IMR-90 (cell line): ENCODE data around the gene GNG7. TPM values are rescaled to one million over a fixed set of nuclear protein-coding genes. Genes with fewer than 3 reads are reported as not detected.

Source experiments
- ATAC-seq: fragments of 200-7000 bp; cut with Tn5 transposase; 2 replicates; pipeline ENCODE4 v1.9.1; 2020; ENCODE audit warnings: low read depth, mild to moderate bottlenecking, moderate library complexity
- BruUV-seq: library from RNA; stranded (reverse); fragments of 400-500 nt; replicated peaks from 2 replicates; lab custom pipeline; 2021; lab: Mats Ljungman, UMichigan
- CTCF ChIA-PET: fragments of 300-600 bp; formaldehyde crosslinking; extraction: SDS; loops from one replicate; lab custom pipeline; 2021; ENCODE audit warnings: antibody characterized with exemption; lab: Yijun Ruan, JAX
- POLR2A ChIA-PET: fragments of 300-600 bp; sonication (Branson Sonifier 250); formaldehyde crosslinking; loops from one replicate; lab custom pipeline; 2022; ENCODE audit warnings: antibody characterized with exemption; ENCODE audit not compliant: unreplicated experiment; lab: Charles Lee
- DNase-seq: peaks from one replicate; pipeline ENCODE4 v3.0.0; 2013
- H2AFZ ChIP-seq: replicated peaks from 2 replicates; pipeline ENCODE3; 2013; ENCODE audit warnings: low read length, mild to moderate bottlenecking; ENCODE audit not compliant: poor library complexity
- H2AK5ac ChIP-seq: 2 replicates; pipeline ENCODE4 v1.6.1; 2013; ENCODE audit warnings: low read depth, low read length, inconsistent platforms
- H2AK9ac ChIP-seq: replicated peaks from 2 replicates; pipeline ENCODE3; 2013; ENCODE audit warnings: mild to moderate bottlenecking, low read depth, low read length, moderate library complexity; ENCODE audit not compliant: poor library complexity
- H2BK120ac ChIP-seq: 2 replicates; pipeline ENCODE4 v1.6.1; 2013; ENCODE audit warnings: low read depth, low read length, inconsistent platforms
- H2BK15ac ChIP-seq: 3 replicates; pipeline ENCODE4 v1.6.1; 2013; ENCODE audit warnings: low read depth, low read length, inconsistent platforms
- H2BK20ac ChIP-seq: 2 replicates; pipeline ENCODE4 v1.6.1; 2013; ENCODE audit warnings: low read depth, mild to moderate bottlenecking, inconsistent platforms, low read length, moderate library complexity
- H2BK5ac ChIP-seq: 2 replicates; pipeline ENCODE4 v1.6.1; 2013; ENCODE audit warnings: mild to moderate bottlenecking, low read depth, low read length, inconsistent platforms; ENCODE audit not compliant: poor library complexity, severe bottlenecking
- H3K14ac ChIP-seq: replicated peaks from 2 replicates; pipeline ENCODE4 v1.6.1; 2013; ENCODE audit warnings: low read depth, low read length, inconsistent platforms
- H3K18ac ChIP-seq: 2 replicates; pipeline ENCODE4 v1.6.1; 2013; ENCODE audit warnings: low read depth, low read length, control low read depth
- H3K23ac ChIP-seq: 2 replicates; pipeline ENCODE4 v1.6.1; 2013; ENCODE audit warnings: low read depth, low read length, inconsistent platforms
- H3K27ac ChIP-seq: 2 replicates; pipeline ENCODE4 v1.5.1; 2013; ENCODE audit warnings: mild to moderate bottlenecking, control low read depth, low read length; ENCODE audit not compliant: insufficient read depth
- H3K27me3 ChIP-seq: 2 replicates; pipeline ENCODE4 v1.6.1; 2013; ENCODE audit warnings: low read length; ENCODE audit not compliant: control insufficient read depth, insufficient read depth
- H3K36me3 ChIP-seq: 2 replicates; pipeline ENCODE4 v1.6.1; 2013; ENCODE audit warnings: low read length, mixed read lengths; ENCODE audit not compliant: control insufficient read depth, insufficient read depth
- H3K4ac ChIP-seq: 2 replicates; pipeline ENCODE4 v1.6.1; 2013; ENCODE audit warnings: low read depth, low read length, inconsistent platforms
- H3K4me1 ChIP-seq: 2 replicates; pipeline ENCODE4 v1.6.1; 2013; ENCODE audit warnings: low read length, mixed read lengths; ENCODE audit not compliant: control insufficient read depth, insufficient read depth
- H3K4me2 ChIP-seq: 2 replicates; pipeline ENCODE4 v1.6.1; 2013; ENCODE audit warnings: low read depth, mild to moderate bottlenecking, control low read depth, low read length, moderate library complexity
- H3K4me3 ChIP-seq: 2 replicates; pipeline ENCODE4 v1.5.1; 2013; ENCODE audit warnings: low read depth, mild to moderate bottlenecking, control low read depth, low read length, moderate library complexity; ENCODE audit not compliant: insufficient read depth
- H3K56ac ChIP-seq: 2 replicates; pipeline ENCODE4 v1.6.1; 2013; ENCODE audit warnings: low read length, inconsistent platforms; ENCODE audit not compliant: insufficient read depth; ENCODE audit errors: extremely low read depth
- H3K79me1 ChIP-seq, 2 experiments: 2 replicates each; pipeline ENCODE4 v1.6.1; 2013; ENCODE audit warnings: low read length in 2 of 2, inconsistent platforms in 1 of 2, low read depth in 1 of 2
- H3K9ac ChIP-seq: 2 replicates; pipeline ENCODE4 v1.6.1; 2013; ENCODE audit warnings: low read depth, low read length, control low read depth
- H3K9me1 ChIP-seq: 2 replicates; pipeline ENCODE4 v1.6.1; 2013; ENCODE audit warnings: low read length, inconsistent platforms; ENCODE audit not compliant: insufficient read depth
- H3K9me3 ChIP-seq: 2 replicates; pipeline ENCODE4 v1.6.1; 2013; ENCODE audit warnings: low read length; ENCODE audit not compliant: control insufficient read depth, insufficient read depth
- H4K20me1 ChIP-seq: 2 replicates; pipeline ENCODE4 v1.6.1; 2013; ENCODE audit warnings: low read length, inconsistent platforms; ENCODE audit not compliant: insufficient read depth
- H4K5ac ChIP-seq: 2 replicates; pipeline ENCODE4 v1.6.1; 2013; ENCODE audit warnings: mild to moderate bottlenecking, low read depth, low read length, control low read depth
- H4K8ac ChIP-seq, 2 experiments: 2 replicates each; pipeline ENCODE4 v1.6.1; 2013; ENCODE audit warnings: low read depth in 2 of 2, low read length in 2 of 2, control low read depth in 1 of 2, inconsistent platforms in 1 of 2
- H4K91ac ChIP-seq: 2 replicates; pipeline ENCODE4 v1.6.1; 2013; ENCODE audit warnings: low read depth, low read length, inconsistent platforms; ENCODE audit not compliant: insufficient read depth
- BHLHE40 ChIP-seq: fragments of 150-350 bp; IDR thresholded peaks from 2 replicates; pipeline ENCODE4 v1.6.1; 2016; ENCODE audit warnings: mild to moderate bottlenecking, low read depth, low read length
- CEBPB ChIP-seq: IDR thresholded peaks from 2 replicates; pipeline ENCODE4 v1.6.1; 2012; ENCODE audit warnings: low read depth, low read length, improper control_type of control experiment
- CHD1 ChIP-seq: IDR thresholded peaks from 2 replicates; pipeline ENCODE4 v1.6.1; 2012; ENCODE audit warnings: low read depth, low read length, improper control_type of control experiment
- CTCF ChIP-seq: conservative IDR thresholded peaks from 2 replicates; pipeline ENCODE4 v1.5.1; 2012; ENCODE audit warnings: mild to moderate bottlenecking, low read depth, low read length, improper control_type of control experiment
- ELK1 ChIP-seq: fragments of 150-350 bp; IDR thresholded peaks from 2 replicates; pipeline ENCODE4 v1.6.1; 2016; ENCODE audit warnings: low read depth, mild to moderate bottlenecking, low read length, moderate library complexity, borderline replicate concordance
- FOS ChIP-seq: fragments of 150-350 bp; IDR thresholded peaks from 2 replicates; pipeline ENCODE4 v1.6.1; 2016; ENCODE audit warnings: low read depth, low read length
- MAFK ChIP-seq: IDR thresholded peaks from 2 replicates; pipeline ENCODE4 v1.6.1; 2012; ENCODE audit warnings: low read depth, low read length, improper control_type of control experiment
- MAZ ChIP-seq: IDR thresholded peaks from 2 replicates; pipeline ENCODE4 v1.6.1; 2012; ENCODE audit warnings: low read depth, mild to moderate bottlenecking, low read length, improper control_type of control experiment, moderate library complexity, borderline replicate concordance
- MXI1 ChIP-seq: IDR thresholded peaks from 2 replicates; pipeline ENCODE4 v1.6.1; 2012; ENCODE audit warnings: low read depth, mild to moderate bottlenecking, low read length, moderate library complexity, borderline replicate concordance
- NFE2L2 ChIP-seq: fragments of 150-350 bp; IDR thresholded peaks from 2 replicates; pipeline ENCODE4 v1.6.1; 2016; ENCODE audit warnings: low read depth, mild to moderate bottlenecking, low read length
- POLR2A ChIP-seq: IDR thresholded peaks from 2 replicates; pipeline ENCODE4 v1.6.1; 2012; ENCODE audit warnings: mild to moderate bottlenecking, low read depth, low read length
- RAD21 ChIP-seq: IDR thresholded peaks from 2 replicates; pipeline ENCODE4 v1.6.1; 2012; ENCODE audit warnings: low read length, improper control_type of control experiment
- RCOR1 ChIP-seq: IDR thresholded peaks from 2 replicates; pipeline ENCODE4 v1.6.1; 2012; ENCODE audit warnings: mild to moderate bottlenecking, low read length, improper control_type of control experiment; ENCODE audit not compliant: insufficient replicate concordance
- RFX5 ChIP-seq: IDR thresholded peaks from 2 replicates; pipeline ENCODE4 v1.8.0; 2012; ENCODE audit warnings: low read depth, mild to moderate bottlenecking, low read length, moderate library complexity
- SMC3 ChIP-seq: fragments of 150-350 bp; IDR thresholded peaks from 2 replicates; pipeline ENCODE4 v1.6.1; 2016; ENCODE audit warnings: low read depth, mild to moderate bottlenecking, antibody characterized with exemption, low read length, moderate library complexity
- USF2 ChIP-seq: fragments of 150-350 bp; IDR thresholded peaks from 2 replicates; pipeline ENCODE4 v1.6.1; 2017; ENCODE audit warnings: mild to moderate bottlenecking, antibody characterized with exemption, low read length, low read depth
- WGBS, 2 experiments: methylation state at CpG; one replicate each; pipeline versions ENCODE4 v1.1.5 to v1.1.7; 2013; ENCODE audit warnings: missing lambda C conversion rate in 2 of 2; ENCODE audit not compliant: insufficient read length in 1 of 2; ENCODE audit errors: extremely low coverage in 2 of 2; 5-methylcytosine and 5-hydroxymethylcytosine counted together
- dilution Hi-C: fragments of 300-500 bp; cut with HindIII; formaldehyde crosslinking; loops from one replicate; pipeline ENCODE4 v1.14.3; 2018; ENCODE audit warnings: low sequenced_read_pairs; ENCODE audit not compliant: unreplicated experiment
- in situ Hi-C: fragments of 300-500 bp; cut with MboI; formaldehyde crosslinking; loops from 3 replicates; pipeline ENCODE4 v1.14.3; 2019; ENCODE audit warnings: low sequenced_read_pairs, inconsistent platforms, mixed read lengths
- intact Hi-C: fragments of 100-400 bp; cut with micrococcal nuclease; formaldehyde crosslinking; loops from 2 replicates; pipeline ENCODE4 v1.10.0; 2022
- polyA plus RNA-seq, 3 experiments: library from polyadenylated mRNA; depleted of rRNA; stranded (reverse); fragments of >200 nt; gene quantifications; 2 replicates each; pipeline ENCODE4 v1.2.3, GENCODE V29; 2012; ENCODE audit warnings: low replicate concordance in 1 of 3
- total RNA-seq: library from RNA; depleted of rRNA; stranded (reverse); fragments of >200 nt; gene quantifications from 2 replicates; pipeline ENCODE4 v1.2.3, GENCODE V29; 2012

GNG7 gene
- total and polyA plus RNA-seq, 2 of the 4 experiments (the other 2 are of a cell fraction), result under 0.01 to 0.21 TPM

DNA sequence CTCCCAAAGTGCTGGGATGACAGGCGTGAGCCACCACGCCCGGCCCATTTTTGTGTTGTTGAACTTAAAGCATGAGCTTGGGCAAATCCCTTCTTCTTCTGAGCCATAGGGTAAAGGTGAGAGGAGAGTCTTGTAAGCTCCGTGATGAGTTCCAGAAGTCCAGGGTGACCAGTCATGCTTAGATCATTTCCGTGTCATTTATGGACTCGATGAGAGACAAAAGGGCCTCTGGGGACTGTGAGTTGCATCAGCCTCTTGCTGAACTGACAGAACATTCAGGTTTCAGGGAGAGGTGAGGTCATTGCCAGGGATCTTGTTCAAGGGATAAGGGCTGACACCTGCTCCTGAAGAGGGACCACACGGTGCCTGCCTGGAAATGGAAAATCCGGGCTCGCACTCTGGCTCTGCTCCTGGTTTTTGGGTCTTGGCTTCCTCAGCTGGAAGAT, 173.0 kb downstream of the GNG7 start:
- no peaks in the 10 kb centered on the region for H3K36me3 ChIP-seq
- H2AFZ ChIP-seq, result peak overlapping the region; percentile 25
- peak overlapping the region; percentile 18; the same call in 1 of the 2 replicates for H3K27ac ChIP-seq
- peak overlapping the region; percentile 38; the same call in 1 of the 2 replicates for H4K5ac ChIP-seq
- H3K18ac ChIP-seq, result peak overlapping the region; percentile 28; the same call in 1 of the 2 replicates
- H2BK120ac ChIP-seq, result peak overlapping the region; percentile 87
- H2BK15ac ChIP-seq, result peak overlapping the region; percentile 67
- no peaks in the 10 kb centered on the region for H4K20me1 ChIP-seq
- peak overlapping the region; percentile 71 for H3K14ac ChIP-seq
- 54% methylated on average over 9 of the region's 9 CpGs; no CpG with 5 or more reads in 1 of the 2 experiments for WGBS, 2 experiments
- H2AK5ac ChIP-seq, result peak overlapping the region; percentile 88
- H3K4me2 ChIP-seq, result no peak overlapping the region
- peak overlapping the region; percentile 81 for H3K4ac ChIP-seq
- H3K9me1 ChIP-seq, result peaks cover 7% of the 10 kb centered on the region
- H2AK9ac ChIP-seq, result peak overlapping the region; percentile 66
- no peaks in the 10 kb centered on the region for H3K27me3 ChIP-seq
- H2BK20ac ChIP-seq, result peak overlapping the region; percentile 94
- peak overlapping the region; percentile 47 for H2BK5ac ChIP-seq
- H3K9me3 ChIP-seq, result peaks cover 6% of the 10 kb centered on the region
- TF ChIP-seq MAZ (no peak), RAD21 (no peak), BHLHE40 (no peak), NFE2L2 (peak; percentile 47; the same call in 1 of the 2 replicates), RFX5 (no peak), FOS (peak; percentile 76), CEBPB (peak; percentile 95), MXI1 (no peak), CTCF (no peak), SMC3 (peak; percentile 14; the same call in 1 of the 2 replicates), POLR2A (no peak), MAFK (peak; percentile 48; the same call in 1 of the 2 replicates), RCOR1 (no peak), USF2 (no peak), ELK1 (no peak), CHD1 (no peak)
- H3K4me1 ChIP-seq, result peaks cover 19% of the 10 kb centered on the region
- ATAC-seq (peak; percentile 54), DNase-seq (peak; percentile 96)
- in situ Hi-C loops (no loop called here), dilution Hi-C loops (no loop called here), intact Hi-C loops (no loop called here)
- peaks cover 4 to 11% of the 10 kb centered on the region in 2 experiments; a peak in 2 of 4 replicates for H3K79me1 ChIP-seq
- peak overlapping the region; percentile 81 for H4K91ac ChIP-seq
- H4K8ac ChIP-seq, result peak overlapping the region; percentile 61 to 81
- ChIA-PET CTCF (no interaction called here), POLR2A (interaction anchor here (1.0 kb wide), 1 partner anchor 54 kb away, joined by 3 read pairs; the partner anchor contains the start of gene GADD45B)
- BruUV-seq, result no TSS peak
- no peak overlapping the region for H3K9ac ChIP-seq
- peak overlapping the region; percentile 20 for H3K23ac ChIP-seq
- no peak overlapping the region for H3K4me3 ChIP-seq
- peak overlapping the region; percentile 49 for H3K56ac ChIP-seq
